GM12878 (cell line): ENCODE data around the gene ELMOD3. TPM values are rescaled to one million over a fixed set of nuclear protein-coding genes. Genes with fewer than 3 reads are reported as not detected.

Experiments used
- ATAC-seq: fragments of 200-7000 bp; cut with Tn5 transposase; 3 replicates; pipeline ENCODE4 v1.9.1; 2020; ENCODE audit warnings: mild to moderate bottlenecking, moderate library complexity
- BruUV-seq: library from RNA; stranded (reverse); fragments of 400-500 nt; replicated peaks from 2 replicates; lab custom pipeline; 2021; lab: Mats Ljungman, UMichigan
- CTCF ChIA-PET: fragments of 300-600 bp; sonication (Branson Sonifier 250); formaldehyde crosslinking; extraction: SDS; loops from one replicate; lab custom pipeline; 2021; ENCODE audit warnings: inconsistent platforms; lab: Yijun Ruan, JAX
- POLR2A ChIA-PET: fragments of 350-600 bp; formaldehyde crosslinking; extraction: SDS; loops from one replicate; lab custom pipeline; 2021; ENCODE audit warnings: inconsistent platforms; lab: Charles Lee
- RAD21 ChIA-PET: fragments of 300-600 bp; sonication (Branson Sonifier 250); formaldehyde crosslinking; loops from one replicate; lab custom pipeline; 2023; ENCODE audit warnings: antibody characterized with exemption; ENCODE audit not compliant: unreplicated experiment; lab: Charles Lee
- SMC1A ChIA-PET: fragments of 300-600 bp; sonication (Branson Sonifier 250); formaldehyde crosslinking; loops from one replicate; lab custom pipeline; 2023; ENCODE audit not compliant: unreplicated experiment, uncharacterized antibody; lab: Charles Lee
- DNase-seq: peaks from one replicate; pipeline ENCODE4 v3.0.0-alpha.2; 2011; ENCODE audit warnings: low read depth, low spot score
- FAIRE-seq: peaks from 3 replicates; lab custom pipeline; 2011; peaks lifted over from hg19 to GRCh38; lab: Jason Lieb, UNC
- H2AFZ ChIP-seq: 2 replicates; pipeline ENCODE4 v1.6.0; 2011; ENCODE audit warnings: low read depth, low read length, control low read depth; ENCODE audit not compliant: control insufficient read depth
- H3K27ac ChIP-seq: 2 replicates; pipeline ENCODE4 v1.5.1; 2011; ENCODE audit warnings: control low read depth; ENCODE audit not compliant: control insufficient read depth, insufficient read depth
- H3K27me3 ChIP-seq, 2 experiments: replicated peaks in 1 of 2; 2 replicates each; pipeline versions ENCODE4 v1.6.0 to v1.6.1; 2011; ENCODE audit warnings: low read length in 1 of 2; ENCODE audit not compliant: control insufficient read depth in 2 of 2, insufficient read depth in 2 of 2
- H3K36me3 ChIP-seq, 2 experiments: 2 replicates each; pipeline ENCODE4 v1.5.1; 2011; ENCODE audit warnings: low read length in 1 of 2; ENCODE audit not compliant: control insufficient read depth in 2 of 2, insufficient read depth in 2 of 2
- H3K4me1 ChIP-seq: 2 replicates; pipeline ENCODE4 v1.6.1; 2011; ENCODE audit warnings: mild to moderate bottlenecking, low read length, moderate library complexity, mixed read lengths; ENCODE audit not compliant: control insufficient read depth, insufficient read depth
- H3K4me2 ChIP-seq: 2 replicates; pipeline ENCODE4 v1.6.0; 2011; ENCODE audit warnings: control low read depth; ENCODE audit not compliant: control insufficient read depth, insufficient read depth
- H3K4me3 ChIP-seq: fragments of 200-600 bp; sonication (generic); 2 replicates; pipeline ENCODE4 v1.5.1; 2016
- H3K79me2 ChIP-seq: 2 replicates; pipeline ENCODE4 v1.6.0; 2011; ENCODE audit warnings: low read length; ENCODE audit not compliant: control insufficient read depth, insufficient read depth
- H3K9ac ChIP-seq: 2 replicates; pipeline ENCODE4 v1.8.0; 2011; ENCODE audit warnings: low read length, control low read depth, mixed read lengths; ENCODE audit not compliant: control insufficient read depth, insufficient read depth
- H3K9me3 ChIP-seq: replicated peaks from 3 replicates; pipeline ENCODE4 v1.5.1; 2011; ENCODE audit warnings: mild to moderate bottlenecking, low read length; ENCODE audit not compliant: control insufficient read depth, insufficient read depth
- H4K20me1 ChIP-seq: 2 replicates; pipeline ENCODE4 v1.6.0; 2011; ENCODE audit not compliant: control insufficient read depth, insufficient read depth
- SMAD5 ChIP-seq: IDR thresholded peaks from 2 replicates; pipeline ENCODE4 v1.6.1; 2016; ENCODE audit warnings: antibody characterized with exemption, low read depth
- SRF ChIP-seq, 2 experiments: IDR thresholded peaks; 2 replicates each; pipeline ENCODE4 v1.6.1; 2011; ENCODE audit warnings: low read depth in 2 of 2, low read length in 2 of 2, mild to moderate bottlenecking in 1 of 2, moderate library complexity in 1 of 2
- WGBS: methylation state at CpG from one replicate; pipeline ENCODE4 v1.1.6; 2016; ENCODE audit warnings: low lambda C conversion rate; ENCODE audit not compliant: insufficient replicate concordance, insufficient coverage; ENCODE audit errors: missing lambda C conversion rate; 5-methylcytosine and 5-hydroxymethylcytosine counted together
- in situ Hi-C: fragments of 300-500 bp; cut with MboI; formaldehyde crosslinking; loops from 9 replicates; pipeline ENCODE4 v1.14.3; 2018; ENCODE audit warnings: mixed read lengths
- intact Hi-C: fragments of 100-400 bp; cut with micrococcal nuclease; formaldehyde crosslinking; loops from one replicate; pipeline ENCODE4 v1.14.2; 2022; ENCODE audit not compliant: unreplicated experiment
- polyA plus RNA-seq, 11 experiments: library from polyadenylated mRNA; depleted of rRNA in 4 of 11; unstranded in 6 of 11; stranded (reverse) in 5 of 11; fragments of >200 nt; fragmentation: Nextera tagmentation in 4 of 11; fragmentation: Illumina TruSeq in 1 of 11; extraction: Ambion mirVana in 4 of 11; extraction: Trizol in 1 of 11; gene quantifications; 1 replicate in 1 of 11; 2 replicates in 10 of 11; pipeline versions ENCODE4 v1.2.1 to v1.2.3, GENCODE V29; 2011 to 2016; ENCODE audit warnings: inconsistent platforms in 2 of 11, missing spikeins in 2 of 11, low read depth in 1 of 11
- total RNA-seq, 4 experiments: library from RNA; depleted of rRNA in 3 of 4; stranded (reverse); fragments of >200 nt in 3 of 4; fragmentation: Illumina TruSeq in 1 of 4; extraction: Trizol in 1 of 4; gene quantifications; 2 replicates each; pipeline versions ENCODE4 v1.2.1 to v1.2.3, GENCODE V29; 2013 to 2021

ELMOD3 gene
- total and polyA plus RNA-seq, 10 of the 15 experiments (the other 5 are each of a cell fraction or from before 2014, with no cell fraction given) = 1.2 to 19.1 (median 12.5) TPM

- DNase-seq = no peak
- Histone ChIP-seq H4K20me1 (no peaks in the 10 kb centered on the region), H3K27ac (peak overlapping the region; percentile 94), H3K4me3 (peak overlapping the region; percentile 82), H3K9me3 (no peaks in the 10 kb centered on the region), H2AFZ (peak overlapping the region; percentile 98), H3K9ac (peak overlapping the region; percentile 88), H3K4me2 (peak overlapping the region; percentile 99), H3K79me2 (peaks cover 4% of the 10 kb centered on the region), H3K4me1 (peaks cover 11% of the 10 kb centered on the region)
- no peak for FAIRE-seq
- intact Hi-C loops = no loop called here
- CTCF ChIA-PET = interaction anchor here (0.7 to 6.7 kb wide), 32 partner anchors 8 to 288 kb away, joined by 3 to 336 read pairs (median 5); partner anchors contain the start of genes ELMOD3, GGCX, MAT2A and RETSAT
- TSS peak; percentile 97 for BruUV-seq
- RAD21 ChIA-PET = interaction anchor here (0.6 to 4.5 kb wide), 27 partner anchors 8 to 470 kb away, joined by 3 to 179 read pairs (median 5); partner anchors contain the start of genes CAPG, ELMOD3, GGCX and MAT2A
- WGBS = 60% methylated on average over 17 of the region's 17 CpGs
- 0 out of 2 replicates have a peak, but pooled peaks have one; percentile 10 for TF ChIP-seq SMAD5
- no peak for TF ChIP-seq SRF (IDR thresholded peaks at IDR 0.05; ENCODE audit: low read depth in 2 of 2, low read length in 2 of 2)
- TF ChIP-seq, all 136 proteins: peak for 1
- ChIA-PET SMC1A (interaction anchor here (0.6 to 7.8 kb wide), 24 partner anchors 9 to 310 kb away, joined by 3 to 201 read pairs (median 6); partner anchors contain the start of genes CAPG, ELMOD3, MAT2A and RETSAT), POLR2A (interaction anchor here (0.6 to 2.6 kb wide), 16 partner anchors 14 to 286 kb away, joined by 3 to 33 read pairs (median 6); partner anchors contain the start of genes ELMOD3, GGCX and MAT2A)
- H3K27me3 ChIP-seq = no peaks in the 10 kb centered on the region
- in situ Hi-C loops = no loop called here
- H3K36me3 ChIP-seq = no peaks in the 10 kb centered on the region
- ATAC-seq = peak; percentile 9
These were observed 64.6 kb downstream of the ELMOD3 start for GRCh38 chr2:85419009-85419675.
